Measurements from ENCODE around the gene CPD.

CPD gene

DNA sequence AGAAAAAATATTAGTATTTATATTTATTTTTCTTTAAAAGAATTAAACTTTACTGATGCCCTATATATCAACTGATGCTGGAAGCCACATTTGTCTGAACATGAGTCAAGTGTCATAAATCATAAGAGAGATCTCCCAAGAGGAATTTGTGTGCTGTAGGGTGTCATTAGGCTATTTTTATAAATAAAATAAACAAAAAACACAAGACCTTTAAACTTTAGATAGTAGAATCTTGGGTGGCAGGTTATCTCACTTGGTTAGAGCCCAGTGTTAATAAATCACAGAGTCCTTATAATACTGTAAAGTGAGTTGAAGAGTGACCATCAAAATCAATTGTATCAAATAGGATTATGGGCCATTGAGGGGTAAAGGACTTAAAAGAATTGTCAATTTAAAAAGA, 21.3 kb upstream of the CPD start:
- DNase-seq = no peak

DNA sequence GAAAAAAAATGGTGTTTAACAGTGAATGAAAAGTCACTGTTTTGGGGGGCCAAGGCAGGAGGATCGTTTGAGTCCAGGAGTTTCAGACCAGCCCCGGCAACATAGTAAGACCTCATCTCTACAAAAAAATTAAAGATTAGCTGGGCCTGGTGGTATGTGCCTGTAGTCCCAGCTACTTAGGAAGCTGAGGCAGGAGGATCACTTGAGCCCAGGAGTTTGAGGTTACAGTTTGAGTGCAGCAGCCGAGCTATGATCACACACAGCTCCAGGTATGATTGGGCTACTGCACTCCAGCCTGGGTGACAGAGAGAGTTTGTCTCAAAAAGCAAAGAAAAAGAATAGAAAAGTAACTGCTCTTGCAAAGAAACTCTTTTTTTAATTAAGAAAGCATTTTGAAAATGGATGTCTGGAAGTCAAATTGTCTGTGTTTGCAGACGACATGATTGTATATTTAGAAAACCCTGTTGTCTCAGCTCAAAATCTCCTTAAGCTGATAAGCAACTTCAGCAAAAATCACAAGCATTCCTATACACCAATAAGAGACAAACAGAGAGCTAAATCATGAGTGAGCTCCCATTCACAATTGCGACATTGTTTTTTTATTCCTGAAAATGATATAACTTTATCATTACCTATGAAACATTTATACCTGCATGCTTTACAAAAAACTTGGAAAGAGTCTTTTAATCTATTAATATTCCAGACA, 20.5 kb upstream of the CPD start:
- no peak for DNase-seq

DNA sequence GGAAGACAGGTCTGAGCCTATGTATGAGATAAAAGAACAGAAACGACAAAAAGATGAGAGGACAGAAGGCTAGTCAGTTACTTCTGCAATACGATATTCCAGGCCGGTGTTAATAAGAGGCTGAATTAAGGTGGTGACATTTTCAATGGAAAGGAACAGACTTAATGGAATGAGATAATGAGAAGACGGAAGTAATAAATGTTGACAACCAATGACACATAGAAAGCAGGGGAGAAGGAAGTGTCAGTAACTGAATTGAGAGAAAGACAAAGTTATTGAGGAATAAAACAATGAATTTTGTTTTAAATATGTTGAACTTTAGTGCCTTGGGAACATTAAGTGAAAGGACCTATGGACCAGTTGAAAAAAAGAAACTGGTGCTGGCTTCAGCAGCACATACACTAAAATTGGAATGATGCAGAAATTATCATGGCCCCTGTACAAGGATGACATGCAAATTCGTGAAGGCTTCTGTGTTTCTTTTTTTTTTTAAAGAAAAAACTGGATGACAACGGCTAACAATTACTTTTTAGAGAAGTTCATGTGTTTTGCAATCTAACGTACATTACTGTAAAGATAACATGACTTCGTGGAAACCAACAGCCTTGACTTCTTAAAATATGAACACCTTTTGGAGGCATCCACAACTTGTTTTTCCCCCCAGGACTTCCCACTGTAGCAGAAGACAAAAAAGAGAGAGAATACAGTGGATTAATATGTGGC, 18.5 kb upstream of the CPD start:
- no peak for DNase-seq

DNA sequence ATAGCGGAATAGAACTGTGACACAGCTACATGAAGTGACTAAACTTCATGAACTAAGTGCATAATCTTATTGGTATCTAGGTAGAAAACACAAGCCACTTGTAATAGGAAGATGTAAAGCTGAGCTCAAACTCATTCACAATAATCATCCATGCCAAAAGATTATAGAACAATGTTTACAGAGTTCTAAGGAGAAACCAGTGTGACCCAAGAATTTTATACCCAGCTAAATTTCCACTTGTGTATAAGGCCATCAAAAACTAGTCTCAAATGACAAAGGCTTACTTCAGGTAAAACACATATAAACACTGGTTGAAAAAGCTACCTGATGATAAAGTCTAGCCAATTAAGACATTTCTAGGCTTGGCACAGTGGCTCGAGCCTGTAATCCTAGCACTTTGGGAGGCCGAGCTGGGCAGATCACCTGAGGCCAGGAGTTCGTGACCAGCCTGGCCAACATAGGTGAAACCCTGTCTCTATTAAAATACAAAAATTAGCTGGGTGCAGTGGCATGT, 16.9 kb upstream of the CPD start:
- no peak for DNase-seq

DNA sequence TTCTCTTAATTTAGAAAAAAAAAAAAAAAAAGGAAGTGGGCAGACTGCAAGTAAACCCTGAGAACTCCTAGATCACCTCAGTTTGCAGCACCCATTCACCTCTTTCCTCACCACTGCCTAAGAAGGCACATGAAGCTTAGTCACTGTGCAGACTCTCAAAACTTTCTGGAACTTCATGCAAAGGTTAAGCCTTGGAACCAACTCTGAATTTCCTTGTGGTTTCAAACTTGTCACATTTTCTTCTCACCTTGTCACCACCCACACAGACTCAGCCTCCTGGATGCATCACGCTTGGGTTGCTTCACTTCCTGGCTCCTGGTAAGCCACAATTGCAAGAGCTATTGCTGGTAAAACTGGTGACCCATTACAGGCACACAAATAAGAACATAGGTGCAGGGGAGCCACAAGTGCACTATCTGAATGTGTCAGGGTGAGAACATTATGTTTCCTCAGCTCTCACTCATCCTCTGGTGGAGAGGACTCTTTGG, 15.0 kb upstream of the CPD start:
- DNase-seq = peak; percentile 76

DNA sequence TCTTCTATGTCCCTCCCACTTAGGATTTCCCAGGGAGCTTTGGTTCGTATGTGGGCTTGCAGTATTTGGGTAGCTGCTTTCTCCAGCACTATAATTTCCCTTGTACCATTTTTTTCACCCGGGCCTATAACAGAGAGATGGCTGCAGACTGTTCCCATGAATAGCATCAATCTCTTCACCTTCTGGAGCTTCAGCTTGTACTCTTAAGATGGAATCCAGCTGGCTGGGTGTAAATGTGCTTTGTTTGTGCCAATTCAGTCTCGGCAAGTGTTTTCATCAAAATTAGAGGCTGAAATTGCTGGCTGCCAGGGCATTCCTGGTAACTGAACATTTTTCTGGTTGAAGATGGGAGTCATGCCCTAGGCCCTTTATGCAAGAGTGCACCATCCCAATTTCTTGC, 12.2 kb upstream of the CPD start:
- no peak for DNase-seq

DNA sequence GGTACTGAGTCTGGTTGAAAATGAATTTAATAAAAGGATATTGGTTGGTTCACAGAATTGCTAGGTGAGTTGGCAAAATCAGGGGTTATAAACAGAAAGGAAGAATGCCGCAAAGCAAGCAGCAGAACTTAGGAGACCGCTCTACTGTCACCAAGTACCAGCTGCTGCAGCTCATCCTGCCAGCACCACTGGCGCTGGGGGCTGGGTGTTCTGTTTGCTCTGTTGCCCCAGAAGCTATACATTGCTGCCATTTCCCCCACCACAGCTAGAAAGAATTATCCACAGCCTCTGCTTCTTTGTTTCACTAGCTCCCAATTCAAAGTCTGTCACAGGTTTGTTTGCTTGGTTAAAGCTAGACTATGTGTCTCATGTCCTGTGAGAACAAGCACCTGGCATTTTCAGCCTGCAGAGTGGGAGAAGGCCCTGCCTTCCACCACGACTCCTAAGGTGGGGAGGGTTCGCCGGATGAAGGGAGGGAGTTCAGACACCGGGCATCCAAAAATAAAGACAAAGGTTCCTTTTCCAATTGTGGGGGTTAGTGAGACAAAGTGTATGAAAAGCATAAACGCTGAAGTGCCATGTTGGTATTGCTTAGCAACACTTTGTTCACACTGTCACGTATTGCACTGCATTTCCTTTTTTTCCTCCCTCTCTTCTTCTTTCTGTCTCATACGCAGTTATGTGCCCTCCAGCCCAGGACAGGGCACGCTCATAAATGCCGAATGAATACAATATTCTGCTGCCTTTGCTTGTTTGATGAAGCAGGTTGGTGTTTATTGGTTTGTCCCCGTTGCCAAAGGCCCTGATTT, 9.6 kb upstream of the CPD start:
- no peak for DNase-seq

DNA sequence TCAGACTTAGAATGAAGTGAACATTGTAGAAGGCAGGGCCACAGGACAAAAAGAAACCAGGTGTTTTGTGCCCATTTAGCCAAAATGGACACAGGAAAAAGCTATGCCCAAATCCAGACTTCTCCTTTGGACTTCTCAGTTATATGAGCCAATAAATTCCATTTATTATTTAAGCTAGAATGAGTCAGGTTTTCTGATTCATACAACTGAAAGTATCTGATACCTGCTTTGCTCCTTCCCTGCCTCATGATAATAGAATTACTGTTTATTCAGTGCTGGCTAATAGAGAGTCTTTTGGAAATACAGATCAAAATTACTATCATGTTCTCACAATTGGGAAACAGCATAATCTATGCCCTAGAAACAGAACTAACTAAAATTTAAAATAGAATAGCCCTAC, 8.7 kb upstream of the CPD start:
- DNase-seq = no peak

DNA sequence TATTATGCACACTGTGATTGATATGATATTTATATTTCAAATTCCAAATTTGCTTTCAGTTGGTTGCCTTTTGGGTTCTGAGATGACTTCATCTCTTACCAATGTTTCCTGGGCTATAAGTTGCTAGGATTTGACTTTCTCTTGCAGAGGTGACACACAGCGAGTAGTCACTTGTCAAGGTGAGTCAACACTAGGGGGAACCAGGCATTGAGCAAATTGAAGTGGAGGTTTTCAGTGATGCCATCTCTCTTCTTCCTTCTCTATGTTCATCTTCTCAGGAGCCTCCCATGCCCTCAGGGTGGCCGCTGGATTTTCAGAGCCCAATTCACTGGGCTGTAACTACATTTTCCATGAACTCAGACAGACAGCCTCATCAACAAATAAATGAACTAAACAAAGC, 6.0 kb upstream of the CPD start:
- DNase-seq = no peak

DNA sequence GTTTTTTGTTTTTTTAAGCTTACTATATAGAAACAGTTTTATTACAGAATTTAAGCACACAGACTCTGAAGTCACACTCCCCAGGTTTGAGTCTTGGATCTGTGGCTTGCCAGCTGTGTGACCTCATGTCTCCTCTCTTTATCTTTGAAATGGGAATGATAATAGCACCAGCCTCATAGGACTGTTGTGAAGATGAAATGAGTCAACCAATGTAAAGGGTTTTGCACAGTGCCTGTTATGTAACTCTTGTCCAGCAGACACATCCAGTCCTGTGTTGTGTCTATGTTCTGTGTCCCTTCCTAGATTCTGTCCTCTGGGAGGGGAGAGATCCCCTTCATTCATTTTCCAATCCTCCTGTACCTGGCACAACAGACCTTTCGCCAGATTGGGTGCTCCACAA, 3.1 kb upstream of the CPD start:
- no peak for DNase-seq

DNA sequence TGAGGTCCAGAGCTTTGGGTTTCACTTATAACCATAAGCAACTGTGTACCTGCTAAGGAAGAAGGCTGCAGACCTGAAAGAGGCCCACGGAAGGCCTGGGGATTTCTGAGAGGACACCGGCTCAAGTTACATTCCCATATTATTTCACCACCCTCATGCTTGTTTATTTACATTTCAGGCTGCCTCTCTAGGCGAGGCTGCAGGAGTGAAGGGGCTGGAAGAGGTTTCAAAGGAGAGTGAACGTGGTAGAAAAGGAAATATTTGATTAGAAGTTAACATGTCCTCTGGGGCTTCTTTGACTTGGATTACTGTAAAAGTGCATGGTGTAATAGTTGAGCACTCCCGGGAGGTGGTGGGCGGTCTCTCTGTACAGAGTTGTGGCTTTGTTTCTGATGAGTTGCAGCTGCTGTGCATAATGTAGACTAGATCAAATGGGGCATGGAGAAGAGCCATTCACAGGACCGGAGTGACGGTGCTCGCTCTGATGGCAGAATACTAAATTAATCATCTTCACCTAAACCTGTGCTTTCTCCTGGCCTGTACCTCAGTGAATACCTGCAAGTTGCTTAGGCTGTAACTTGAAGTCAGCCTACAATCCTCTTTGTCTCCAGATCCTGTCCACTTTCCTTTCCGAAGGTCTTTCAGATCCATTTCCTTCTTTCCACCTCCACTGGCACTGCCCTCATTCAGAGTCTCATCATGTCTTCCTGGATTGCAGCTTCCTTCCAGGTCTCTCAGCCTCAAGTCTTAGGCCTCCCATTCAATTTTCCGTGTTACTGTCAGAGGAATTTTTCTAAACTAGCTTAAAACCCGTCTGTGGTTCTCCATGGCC, 1.9 kb upstream of the CPD start:
- DNase-seq = peak; percentile 57

DNA sequence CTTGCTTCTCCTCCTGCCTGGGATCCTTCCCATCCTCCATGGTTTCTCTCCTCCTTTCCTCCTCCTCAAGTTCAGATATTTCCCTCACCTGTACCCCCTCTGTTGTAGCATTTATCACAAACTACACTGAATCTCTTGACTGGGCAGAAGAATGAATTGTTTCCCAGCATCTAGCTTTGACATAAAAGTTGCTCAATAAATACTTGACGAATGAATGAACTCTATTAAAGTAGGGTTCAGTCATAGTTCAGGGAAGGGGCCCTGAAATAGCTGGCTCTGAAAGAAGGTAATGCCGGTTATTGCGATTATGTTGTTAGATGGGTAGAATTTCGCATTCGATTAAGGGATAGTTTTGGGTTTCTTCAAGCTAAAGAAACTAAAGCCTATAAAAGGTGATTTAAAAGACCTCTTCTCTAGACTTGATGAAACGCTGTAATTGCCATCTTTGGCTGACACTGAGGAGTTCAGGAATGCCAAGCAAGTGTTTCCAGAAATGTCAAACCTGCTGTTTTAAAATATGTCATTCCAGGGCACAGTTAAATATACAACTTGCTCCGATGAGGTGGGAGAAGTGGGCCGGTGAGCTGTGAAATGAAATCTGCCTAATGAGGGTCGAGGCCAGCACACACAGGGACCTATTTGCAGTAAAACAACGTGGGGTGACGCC, 1.0 kb upstream of the CPD start:
- DNase-seq = no peak

DNA sequence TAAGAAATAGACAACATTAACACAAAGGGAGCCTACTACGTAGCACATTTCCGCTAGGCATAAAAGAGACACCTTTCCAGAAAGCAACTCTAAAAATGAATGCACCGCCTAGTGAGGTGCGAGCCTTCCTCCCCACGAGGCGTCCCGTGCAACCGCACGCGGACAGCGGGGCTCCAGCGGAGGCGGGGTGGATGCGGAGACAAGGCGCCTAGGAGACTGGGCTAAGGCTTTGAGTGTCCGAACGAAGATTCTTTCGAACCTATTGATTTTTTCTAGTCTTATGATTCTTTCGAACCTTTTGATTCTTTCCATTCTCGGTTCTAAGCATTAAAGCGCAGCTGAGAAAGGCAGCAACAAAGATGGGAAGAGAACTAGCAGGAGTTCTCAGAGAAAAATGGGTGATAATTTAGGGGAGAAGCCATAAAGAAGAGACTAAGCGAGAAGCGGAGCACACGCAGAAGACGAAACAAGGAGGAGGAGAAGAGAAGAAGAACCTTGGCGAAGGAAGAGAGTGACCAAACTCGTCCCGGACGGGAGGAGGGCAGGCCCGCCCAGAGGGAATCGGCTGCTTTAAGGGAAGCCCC, 394 bp upstream of the CPD start:
- peak; percentile 63 for DNase-seq

DNA sequence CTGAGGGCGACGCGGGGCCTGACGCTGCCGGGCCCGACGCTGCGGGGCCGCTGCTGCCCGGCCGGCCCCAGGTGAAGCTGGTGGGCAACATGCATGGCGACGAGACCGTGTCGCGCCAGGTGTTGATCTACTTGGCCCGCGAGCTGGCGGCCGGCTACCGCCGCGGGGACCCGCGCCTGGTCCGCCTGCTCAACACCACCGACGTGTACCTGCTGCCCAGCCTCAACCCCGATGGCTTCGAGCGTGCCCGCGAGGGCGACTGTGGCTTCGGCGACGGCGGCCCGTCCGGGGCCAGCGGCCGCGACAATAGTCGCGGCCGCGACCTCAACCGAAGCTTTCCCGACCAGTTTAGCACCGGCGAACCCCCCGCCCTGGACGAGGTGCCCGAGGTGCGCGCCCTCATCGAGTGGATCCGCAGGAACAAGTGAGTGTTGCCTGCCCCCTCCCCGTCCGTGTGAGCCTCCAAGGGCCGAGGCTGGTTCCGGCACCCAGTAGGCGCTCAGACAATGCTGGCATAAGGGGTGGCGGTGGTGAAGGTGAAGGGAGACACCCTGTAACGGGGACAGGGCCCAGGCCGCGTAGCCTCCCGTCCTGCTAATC, 676 bp downstream of the CPD start:
- peak; percentile 32 for DNase-seq

DNA sequence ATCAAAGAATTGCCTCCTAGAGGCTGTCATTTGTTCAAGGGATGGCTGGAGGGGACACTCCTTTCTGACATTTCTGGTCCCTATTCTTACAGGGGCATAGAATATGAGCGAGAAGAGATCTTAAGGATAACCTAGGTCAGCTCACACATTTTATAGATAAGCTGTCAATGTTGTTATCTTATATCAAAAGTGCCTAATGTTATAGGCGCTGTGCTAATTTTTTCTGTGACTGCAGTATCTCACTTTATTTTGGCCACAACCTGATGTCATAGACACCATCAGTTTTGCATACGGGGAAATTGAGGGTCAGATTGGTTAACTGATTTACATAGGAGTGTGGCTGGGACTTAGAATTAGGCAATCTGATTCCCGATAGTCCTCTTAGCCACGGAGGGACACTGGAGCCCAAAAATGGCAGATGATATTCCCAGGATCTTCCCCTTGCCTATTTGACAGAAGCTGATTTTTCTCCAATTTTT, 1.2 kb downstream of the CPD start:
- DNase-seq = no peak

DNA sequence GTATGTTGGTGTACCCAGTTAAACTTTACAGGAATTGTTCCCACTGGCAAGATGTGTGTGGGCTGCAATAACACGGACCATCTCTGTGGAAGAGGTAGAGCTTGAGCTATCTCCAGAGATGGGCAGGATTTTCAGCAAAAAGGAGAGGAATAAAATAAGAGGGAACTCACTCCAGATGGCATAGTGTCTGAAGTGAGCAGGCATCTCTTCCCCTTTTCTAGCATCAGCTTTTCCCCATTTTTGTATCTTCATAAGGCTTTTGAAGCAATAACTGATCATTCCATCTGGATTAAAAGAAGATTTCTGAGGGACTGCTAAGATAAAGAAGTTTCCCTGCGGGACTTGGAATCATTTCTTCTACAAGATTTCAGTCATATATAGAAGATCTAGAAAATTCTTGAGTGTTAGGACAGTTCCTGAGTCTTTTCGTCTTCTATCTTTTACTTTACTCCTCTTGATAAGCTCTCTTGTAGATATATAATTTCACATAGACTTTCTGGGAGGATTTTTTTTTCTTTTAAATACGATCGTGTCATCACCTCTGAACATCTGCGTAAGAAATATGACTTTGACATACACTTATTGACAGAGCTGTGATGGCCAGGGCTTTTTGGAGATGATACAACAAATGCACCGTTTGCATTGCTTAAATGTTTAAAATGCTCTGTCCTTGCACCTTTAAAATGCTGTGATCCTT, 2.1 kb downstream of the CPD start:
- DNase-seq = no peak

DNA sequence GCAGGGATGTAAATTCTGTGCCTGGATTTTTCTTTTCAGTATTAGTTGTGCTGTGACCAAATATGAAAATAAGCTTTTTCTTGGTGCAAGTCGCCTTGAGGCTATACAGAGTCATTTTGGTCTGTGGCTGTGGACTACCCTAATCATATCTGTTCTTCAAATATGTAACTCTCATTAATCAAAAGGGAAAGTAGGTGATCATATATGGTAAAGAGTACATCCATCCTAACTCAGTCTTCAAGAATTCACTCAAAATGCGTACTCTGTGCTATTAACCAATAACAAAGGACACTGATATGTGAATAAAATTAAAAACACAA, 2.6 kb downstream of the CPD start:
- DNase-seq = no peak

DNA sequence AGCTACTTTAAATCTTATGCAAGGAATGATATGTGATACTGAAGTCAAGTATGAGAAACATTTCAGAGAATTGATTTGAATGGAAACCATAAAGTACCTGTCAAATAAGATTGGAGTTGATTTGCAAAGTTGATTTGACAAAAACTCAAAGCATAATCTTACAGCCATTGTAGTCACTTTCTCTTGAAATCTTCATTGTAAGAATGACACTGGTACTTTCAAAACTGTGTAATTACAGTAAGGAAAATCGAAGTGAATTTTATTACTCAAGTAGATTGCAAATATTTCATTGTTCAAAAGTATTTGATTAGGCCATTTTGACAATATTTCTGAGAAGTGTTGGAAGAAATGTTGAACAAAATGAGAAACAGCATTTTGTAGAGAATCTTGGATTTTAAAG, 3.6 kb downstream of the CPD start:
- DNase-seq = no peak

DNA sequence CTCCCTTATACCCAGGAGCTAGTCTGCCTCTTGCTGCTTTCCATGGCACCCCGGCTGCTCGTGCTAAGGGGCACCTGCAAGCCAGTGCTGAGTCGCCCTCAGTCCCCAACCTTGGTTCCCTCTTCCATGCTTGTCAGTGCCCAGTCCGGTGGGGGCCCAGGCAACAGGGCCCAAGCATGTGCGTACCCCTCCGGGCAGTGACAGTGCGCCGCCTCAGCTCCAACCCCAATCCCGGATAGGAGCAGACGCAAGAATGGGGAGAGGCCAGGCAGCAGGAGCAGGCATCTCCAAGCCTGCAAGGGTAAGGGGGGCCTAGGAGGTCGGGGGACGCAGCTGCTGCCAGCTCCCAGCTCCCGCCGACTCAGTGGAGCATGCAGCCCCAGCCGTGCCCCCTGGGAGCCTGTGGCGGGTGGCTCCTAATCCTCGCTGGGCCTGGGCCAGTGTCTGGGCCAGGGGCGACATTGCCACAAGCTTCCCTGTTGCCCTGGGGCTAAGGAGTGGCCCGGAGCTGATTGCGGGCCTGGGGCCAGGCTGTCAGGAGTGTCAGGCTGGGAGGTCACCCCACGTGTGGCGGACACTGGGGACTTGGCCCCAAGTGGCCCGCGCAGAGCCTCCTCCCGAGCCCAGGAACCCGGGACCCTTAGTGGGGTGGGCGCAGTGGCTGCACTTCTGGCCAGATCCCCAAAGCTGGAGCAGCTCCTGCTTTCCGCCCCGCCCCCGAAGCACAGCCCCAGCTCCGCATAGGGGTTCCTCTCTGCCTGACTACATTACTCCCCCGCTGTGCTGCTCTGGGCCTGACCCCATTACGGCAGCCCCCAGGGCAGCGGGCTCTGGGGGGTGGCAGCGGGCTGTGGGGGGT, 9.8 kb downstream of the CPD start:
- DNase-seq = no peak
